GM21381 (cell line): ENCODE results near the gene LY6G6D.
A peak's percentile ranks its signal among the peaks of the same experiment; 100 is the strongest.

Experiments used
- ATAC-seq: cut with Tn5 transposase; IDR thresholded peaks from one replicate; pipeline ENCODE4 v1.9.1; 2021; ENCODE audit warnings: mild to moderate bottlenecking, moderate library complexity; ENCODE audit not compliant: unreplicated experiment

LY6G6D gene

GRCh38 chr6:31715022-31715958 lies at the start of gene LY6G6D:
Gene LY6G6D, plus strand, starts transcription at chr6:31715348. Its CDS starts 8 bp downstream, at chr6:31715356.
- no peak for ATAC-seq

GRCh38 chr6:31665501-31666336 lies 49.4 kb upstream of the LY6G6D start, which contains the start of gene CSNK2B:
Gene CSNK2B, plus strand, starts transcription at chr6:31666080. Its CDS starts 752 bp downstream, at chr6:31666832.
- peak; percentile 77 for ATAC-seq

GRCh38 chr6:31666337-31666965 lies 48.7 kb upstream of the LY6G6D start:
- no peak for ATAC-seq

GRCh38 chr6:31669676-31670075 lies 45.5 kb upstream of the LY6G6D start, which contains the start of gene LY6G5B:
Gene LY6G5B, plus strand, starts transcription at chr6:31669976. Its CDS starts 975 bp downstream, at chr6:31670951.
- no peak for ATAC-seq

- ATAC-seq = no peak
Measured at GRCh38 chr6:31676322-31676903, 38.7 kb upstream of the LY6G6D start.

- no peak for ATAC-seq
Measured at GRCh38 chr6:31676904-31677303, 38.2 kb upstream of the LY6G6D start.

GRCh38 chr6:31677955-31678354 lies 37.2 kb upstream of the LY6G6D start:
- ATAC-seq = no peak

- ATAC-seq = no peak
Measured at GRCh38 chr6:31680226-31681134, 34.7 kb upstream of the LY6G6D start, which contains the start of gene LY6G5C. Gene LY6G5C, minus strand, starts transcription at chr6:31681067. Its CDS starts 694 bp downstream, at chr6:31680373.

- no peak for ATAC-seq
Measured at GRCh38 chr6:31681135-31681671, 33.9 kb upstream of the LY6G6D start.

- no peak for ATAC-seq
Measured at GRCh38 chr6:31683591-31683990, 31.6 kb upstream of the LY6G6D start.

GRCh38 chr6:31686483-31686882 lies 28.7 kb upstream of the LY6G6D start:
- no peak for ATAC-seq

- no peak for ATAC-seq
Measured at GRCh38 chr6:31687321-31687720, 27.8 kb upstream of the LY6G6D start.

GRCh38 chr6:31687860-31688693 lies 27.1 kb upstream of the LY6G6D start:
- ATAC-seq = no peak

GRCh38 chr6:31689249-31690110 lies 25.7 kb upstream of the LY6G6D start:
- no peak for ATAC-seq

- ATAC-seq = no peak
Measured at GRCh38 chr6:31690231-31691077, 24.7 kb upstream of the LY6G6D start.

GRCh38 chr6:31691078-31691463 lies 24.1 kb upstream of the LY6G6D start:
- no peak for ATAC-seq
